ENCODE data around the gene IL26. TPM values are rescaled to one million over a fixed set of nuclear protein-coding genes. Genes with fewer than 3 reads are reported as not detected.
"Not testable (repeated sequence)": the region's sequence is repeated elsewhere in the genome, so short reads cannot be mapped to it uniquely, and the experiment has no call there.

IL26 gene
- total and polyA plus RNA-seq, 8 donors: not detected

DNA sequence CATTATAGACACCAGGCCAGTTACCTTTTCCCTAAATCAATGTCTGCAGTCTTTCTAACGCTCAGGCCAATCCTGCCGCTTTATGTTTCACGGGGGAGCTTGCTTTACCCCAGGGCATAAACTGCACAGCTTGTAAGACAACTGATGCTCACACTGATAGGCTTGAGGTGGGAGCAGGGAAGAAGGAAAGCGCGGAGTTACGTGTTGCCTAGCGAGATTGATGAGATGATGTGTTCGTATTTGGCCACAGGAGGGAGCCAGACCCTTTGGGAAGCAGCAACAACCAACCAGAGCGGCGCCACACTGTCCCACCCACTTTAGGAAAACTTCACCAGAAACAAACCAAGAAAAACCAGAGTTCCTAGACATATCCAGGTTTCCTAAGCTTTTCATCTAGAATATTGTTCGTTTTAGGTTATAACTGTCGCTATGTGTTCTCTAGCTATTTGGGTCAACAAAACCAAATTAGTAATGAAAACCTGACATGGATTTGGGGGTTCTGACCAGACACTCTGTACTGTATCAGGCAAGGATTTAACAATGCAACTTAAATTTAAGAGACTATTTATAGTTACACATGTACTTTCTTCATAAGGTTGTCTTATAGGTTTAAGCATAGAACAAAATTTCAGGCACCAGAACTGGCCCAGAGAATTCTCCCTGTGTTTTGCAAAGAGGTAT is 2.4 kb downstream of the IL26 start:
- Histone ChIP-seq H3K4me1 (peaks cover 0 to 16% (median 13%) of the 10 kb centered on the region in 4 donors), H3K9me3 (no peaks in the 10 kb centered on the region), H3K4me3 (peak overlapping the region in 2 of 4 donors; percentile 12 to 20), H3K36me3 (no peaks in the 10 kb centered on the region), H3K27me3 (no peaks in the 10 kb centered on the region), H3K27ac (no peak overlapping the region)
- 2 to 3% (median 3%) methylated on average over 12 of the region's 12 CpGs for WGBS, 5 donors
- DNase-seq: peak; percentile 85 to 95
- TF ChIP-seq EP300 (IDR thresholded peaks at IDR 0.05) (no peak), POLR2A (IDR thresholded peaks at IDR 0.05) (no peak), POLR2AphosphoS5 (IDR thresholded peaks at IDR 0.05) (peak in 1 of 3 donors; percentile 37)
- TF ChIP-seq, protein P1, sequence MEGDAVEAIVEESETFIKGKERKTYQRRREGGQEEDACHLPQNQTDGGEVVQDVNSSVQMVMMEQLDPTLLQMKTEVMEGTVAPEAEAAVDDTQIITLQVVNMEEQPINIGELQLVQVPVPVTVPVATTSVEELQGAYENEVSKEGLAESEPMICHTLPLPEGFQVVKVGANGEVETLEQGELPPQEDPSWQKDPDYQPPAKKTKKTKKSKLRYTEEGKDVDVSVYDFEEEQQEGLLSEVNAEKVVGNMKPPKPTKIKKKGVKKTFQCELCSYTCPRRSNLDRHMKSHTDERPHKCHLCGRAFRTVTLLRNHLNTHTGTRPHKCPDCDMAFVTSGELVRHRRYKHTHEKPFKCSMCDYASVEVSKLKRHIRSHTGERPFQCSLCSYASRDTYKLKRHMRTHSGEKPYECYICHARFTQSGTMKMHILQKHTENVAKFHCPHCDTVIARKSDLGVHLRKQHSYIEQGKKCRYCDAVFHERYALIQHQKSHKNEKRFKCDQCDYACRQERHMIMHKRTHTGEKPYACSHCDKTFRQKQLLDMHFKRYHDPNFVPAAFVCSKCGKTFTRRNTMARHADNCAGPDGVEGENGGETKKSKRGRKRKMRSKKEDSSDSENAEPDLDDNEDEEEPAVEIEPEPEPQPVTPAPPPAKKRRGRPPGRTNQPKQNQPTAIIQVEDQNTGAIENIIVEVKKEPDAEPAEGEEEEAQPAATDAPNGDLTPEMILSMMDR (IDR thresholded peaks at IDR 0.05): peak in 5 of 7 experiments; percentile 47 to 85 (median 81)
- intact Hi-C loops (cut with DNase I; ENCODE audit: low total_unique reads): no loop called here

DNA sequence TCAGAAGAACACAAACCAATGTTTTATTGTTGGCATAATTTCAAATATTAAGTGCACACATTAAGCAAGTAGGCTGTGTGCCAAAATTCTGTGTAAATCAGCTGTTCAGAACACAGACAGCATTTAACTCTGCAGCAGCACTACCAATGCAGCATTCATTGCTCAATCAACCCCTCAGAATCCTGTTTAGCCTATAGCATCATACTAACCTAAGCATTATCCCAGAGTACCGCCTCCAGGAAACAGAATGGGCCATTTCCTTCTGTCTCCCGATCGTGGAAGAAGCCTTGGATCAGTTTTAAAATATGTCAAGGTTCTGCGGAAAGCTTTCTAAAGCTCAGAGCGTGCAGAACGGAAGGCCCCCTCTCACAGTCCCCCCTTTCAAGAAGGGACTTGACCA is 3.3 kb downstream of the IL26 start:
- 43 to 52% (median 49%) methylated on average over 6 of the region's 6 CpGs for WGBS, 5 donors
- no peak overlapping the region for H3K4me3 ChIP-seq

DNA sequence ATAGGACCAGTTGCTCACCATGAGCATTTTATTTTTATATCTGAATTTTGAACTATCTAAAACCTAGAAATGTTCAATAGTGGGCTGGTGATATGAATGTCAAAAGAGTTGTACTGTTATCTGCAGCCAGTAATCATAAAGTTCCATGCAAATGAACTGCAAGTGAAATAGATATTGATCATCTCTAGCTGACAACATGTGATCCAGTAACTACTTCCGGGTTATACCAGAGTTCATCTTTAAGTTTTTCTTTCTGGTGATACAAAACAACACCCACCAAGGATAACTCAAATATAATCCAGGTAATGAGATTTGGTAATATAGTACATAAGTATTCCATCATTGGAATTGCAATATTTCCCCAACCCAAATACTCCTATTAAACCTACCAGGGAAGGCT is 4.1 kb downstream of the IL26 start:
- no peak for DNase-seq
- Histone ChIP-seq H3K4me1 (peaks cover 0 to 16% (median 13%) of the 10 kb centered on the region in 4 donors), H3K9me3 (no peaks in the 10 kb centered on the region), H3K27ac (no peak overlapping the region), H3K4me3 (no peak overlapping the region), H3K36me3 (no peaks in the 10 kb centered on the region), H3K27me3 (peaks cover 0 to 10% (median 3%) of the 10 kb centered on the region in 3 donors)
- TF ChIP-seq POLR2AphosphoS5 (IDR thresholded peaks at IDR 0.05) (no peak), EP300 (IDR thresholded peaks at IDR 0.05) (no peak), POLR2A (IDR thresholded peaks at IDR 0.05) (no peak)
- TF ChIP-seq, protein P1 (IDR thresholded peaks at IDR 0.05): no peak
- intact Hi-C loops (cut with DNase I; ENCODE audit: low total_unique reads): no loop called here
- WGBS, 5 donors: 76 to 81% (median 78%) methylated on average over 1 of the region's 1 CpG

More for the DNA sequence above, 3.3 kb downstream of the IL26 start:
- TF ChIP-seq EP300 (IDR thresholded peaks at IDR 0.05) (no peak), POLR2A (IDR thresholded peaks at IDR 0.05) (no peak), POLR2AphosphoS5 (IDR thresholded peaks at IDR 0.05) (no peak)
- TF ChIP-seq, protein P1 (IDR thresholded peaks at IDR 0.05): no peak
- H3K4me1 ChIP-seq: peaks cover 0 to 16% (median 13%) of the 10 kb centered on the region in 4 donors
- intact Hi-C loops (cut with DNase I; ENCODE audit: low total_unique reads): no loop called here
- no peaks in the 10 kb centered on the region for H3K36me3 ChIP-seq
- no peaks in the 10 kb centered on the region for H3K9me3 ChIP-seq
- peaks cover 0 to 2% (median 0%) of the 10 kb centered on the region in 3 donors for H3K27me3 ChIP-seq
- peak in 1 of 2 donors; percentile 64 for DNase-seq
- no peak overlapping the region for H3K27ac ChIP-seq

DNA sequence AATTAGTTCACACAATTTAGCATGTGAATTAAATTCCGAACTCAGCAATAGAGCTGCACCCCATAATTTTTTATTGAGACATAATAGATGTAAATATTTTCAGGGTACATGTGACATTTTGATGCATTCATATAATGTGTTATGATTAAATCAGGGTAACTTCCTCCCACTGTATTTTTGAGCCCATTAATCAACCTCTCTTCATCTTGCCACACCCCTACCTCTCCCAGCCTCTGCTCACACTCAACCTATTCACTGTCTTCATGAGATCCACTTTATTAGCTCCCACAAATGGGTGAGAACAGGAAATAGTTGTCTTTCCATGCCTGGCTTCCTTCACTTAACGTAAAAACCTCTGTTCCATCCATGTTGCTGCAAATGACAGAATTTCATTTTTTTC is 14.7 kb downstream of the IL26 start:
- H3K27ac ChIP-seq: no peak overlapping the region
- H3K4me1 ChIP-seq: no peaks in the 10 kb centered on the region
- H3K27me3 ChIP-seq: peaks cover 0 to 9% (median 3%) of the 10 kb centered on the region in 3 donors
- H3K4me3 ChIP-seq: no peak overlapping the region
- intact Hi-C loops (cut with DNase I; ENCODE audit: low total_unique reads): no loop called here
- no peaks in the 10 kb centered on the region for H3K36me3 ChIP-seq
- WGBS, 5 donors: 81 to 95% (median 91%) methylated on average over 2 of the region's 2 CpGs
- no peaks in the 10 kb centered on the region for H3K9me3 ChIP-seq
- TF ChIP-seq POLR2AphosphoS5 (IDR thresholded peaks at IDR 0.05) (no peak), POLR2A (IDR thresholded peaks at IDR 0.05) (no peak), EP300 (IDR thresholded peaks at IDR 0.05) (no peak)
- TF ChIP-seq, protein P1 (IDR thresholded peaks at IDR 0.05): no peak
- no peak for DNase-seq

DNA sequence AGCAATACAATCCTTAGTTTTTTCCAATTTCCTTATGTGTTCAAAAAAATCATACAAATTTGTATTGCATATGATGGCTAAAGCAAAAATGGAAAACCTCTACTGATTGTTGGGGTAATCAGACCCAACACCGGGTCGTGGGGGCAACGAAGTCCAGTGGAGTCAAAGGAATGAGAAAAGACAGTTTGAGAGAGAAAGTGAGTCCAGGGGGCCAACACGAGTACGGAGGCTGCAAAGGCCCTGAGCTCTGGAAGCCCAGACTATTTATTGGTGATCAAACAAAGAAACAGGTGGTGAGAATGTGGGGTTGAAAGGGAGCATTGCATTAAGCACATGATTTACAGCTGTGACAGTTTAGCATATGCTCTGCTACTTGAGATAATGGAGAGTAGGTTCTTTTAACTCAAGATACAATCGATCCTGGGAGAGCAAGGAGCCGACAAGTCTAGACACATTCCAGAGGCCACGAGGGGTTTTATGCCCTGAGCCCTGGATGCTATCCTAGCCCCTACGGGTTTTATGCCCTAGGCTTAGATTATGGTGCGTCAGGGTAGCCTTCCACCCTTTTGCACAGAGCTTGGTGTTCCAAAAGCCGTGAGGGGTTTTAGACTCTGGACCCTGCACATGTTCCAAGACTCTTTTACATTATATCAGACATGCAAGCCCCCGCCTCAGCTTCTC is 16.4 kb downstream of the IL26 start:
- H3K36me3 ChIP-seq; H3K27ac ChIP-seq; H3K27me3 ChIP-seq; DNase-seq; intact Hi-C loops (cut with DNase I; ENCODE audit: low total_unique reads); H3K4me1 ChIP-seq; H3K9me3 ChIP-seq; H3K4me3 ChIP-seq: not testable (repeated sequence)
- 57 to 69% (median 64%) methylated on average over 12 of the region's 12 CpGs for WGBS, 5 donors
